Measurements from ENCODE around the gene HEATR1.

DNA sequence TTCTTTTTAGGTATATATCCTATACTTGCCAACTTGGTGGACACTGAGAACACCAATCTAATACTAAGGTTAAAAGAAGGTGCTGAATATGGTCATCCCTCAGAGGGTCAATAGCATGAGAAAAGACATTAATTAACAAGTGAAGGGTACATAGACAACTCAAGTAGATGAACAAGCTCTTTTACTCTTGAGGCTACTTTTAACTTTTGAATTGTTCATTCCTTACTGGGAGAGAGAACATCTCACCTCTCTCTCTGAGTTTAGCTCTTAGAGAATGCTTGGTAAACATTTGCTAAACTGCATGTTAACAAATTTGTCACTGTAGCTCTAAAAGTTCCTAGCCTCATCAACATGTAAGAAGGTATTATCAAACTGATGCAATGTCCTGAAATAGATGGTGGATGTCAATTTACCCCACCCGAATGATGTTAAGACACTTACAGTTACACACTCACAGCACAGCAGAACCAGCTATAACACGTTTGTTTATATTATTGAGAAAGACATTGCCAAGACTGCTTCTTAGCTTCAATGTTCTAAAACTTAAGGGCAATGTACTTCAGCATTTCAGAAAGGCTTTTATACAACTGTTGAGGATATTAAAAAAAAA lies 35.9 kb downstream of the HEATR1 start:
- TF ChIP-seq, protein P1, sequence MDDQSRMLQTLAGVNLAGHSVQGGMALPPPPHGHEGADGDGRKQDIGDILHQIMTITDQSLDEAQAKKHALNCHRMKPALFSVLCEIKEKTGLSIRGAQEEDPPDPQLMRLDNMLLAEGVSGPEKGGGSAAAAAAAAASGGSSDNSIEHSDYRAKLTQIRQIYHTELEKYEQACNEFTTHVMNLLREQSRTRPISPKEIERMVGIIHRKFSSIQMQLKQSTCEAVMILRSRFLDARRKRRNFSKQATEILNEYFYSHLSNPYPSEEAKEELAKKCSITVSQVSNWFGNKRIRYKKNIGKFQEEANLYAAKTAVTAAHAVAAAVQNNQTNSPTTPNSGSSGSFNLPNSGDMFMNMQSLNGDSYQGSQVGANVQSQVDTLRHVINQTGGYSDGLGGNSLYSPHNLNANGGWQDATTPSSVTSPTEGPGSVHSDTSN (IDR thresholded peaks at IDR 0.05), result no peak
- TF ChIP-seq POLR2AphosphoS5 (IDR thresholded peaks at IDR 0.05; ENCODE audit: low read depth, low read length), result no peak
- no peak for TF ChIP-seq EP300 (IDR thresholded peaks at IDR 0.05; ENCODE audit: borderline replicate concordance in 1 of 2, low read depth in 1 of 2, low read length in 1 of 2)
- TF ChIP-seq, protein P2, sequence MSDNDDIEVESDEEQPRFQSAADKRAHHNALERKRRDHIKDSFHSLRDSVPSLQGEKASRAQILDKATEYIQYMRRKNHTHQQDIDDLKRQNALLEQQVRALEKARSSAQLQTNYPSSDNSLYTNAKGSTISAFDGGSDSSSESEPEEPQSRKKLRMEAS (IDR thresholded peaks at IDR 0.05; ENCODE audit: low read depth), result no peak
- TF ChIP-seq, protein P3, sequence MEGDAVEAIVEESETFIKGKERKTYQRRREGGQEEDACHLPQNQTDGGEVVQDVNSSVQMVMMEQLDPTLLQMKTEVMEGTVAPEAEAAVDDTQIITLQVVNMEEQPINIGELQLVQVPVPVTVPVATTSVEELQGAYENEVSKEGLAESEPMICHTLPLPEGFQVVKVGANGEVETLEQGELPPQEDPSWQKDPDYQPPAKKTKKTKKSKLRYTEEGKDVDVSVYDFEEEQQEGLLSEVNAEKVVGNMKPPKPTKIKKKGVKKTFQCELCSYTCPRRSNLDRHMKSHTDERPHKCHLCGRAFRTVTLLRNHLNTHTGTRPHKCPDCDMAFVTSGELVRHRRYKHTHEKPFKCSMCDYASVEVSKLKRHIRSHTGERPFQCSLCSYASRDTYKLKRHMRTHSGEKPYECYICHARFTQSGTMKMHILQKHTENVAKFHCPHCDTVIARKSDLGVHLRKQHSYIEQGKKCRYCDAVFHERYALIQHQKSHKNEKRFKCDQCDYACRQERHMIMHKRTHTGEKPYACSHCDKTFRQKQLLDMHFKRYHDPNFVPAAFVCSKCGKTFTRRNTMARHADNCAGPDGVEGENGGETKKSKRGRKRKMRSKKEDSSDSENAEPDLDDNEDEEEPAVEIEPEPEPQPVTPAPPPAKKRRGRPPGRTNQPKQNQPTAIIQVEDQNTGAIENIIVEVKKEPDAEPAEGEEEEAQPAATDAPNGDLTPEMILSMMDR (IDR thresholded peaks at IDR 0.05), result no peak
- TF ChIP-seq SMC3 (IDR thresholded peaks at IDR 0.05; ENCODE audit: low read depth, low read length), result no peak
- TF ChIP-seq, protein P4, sequence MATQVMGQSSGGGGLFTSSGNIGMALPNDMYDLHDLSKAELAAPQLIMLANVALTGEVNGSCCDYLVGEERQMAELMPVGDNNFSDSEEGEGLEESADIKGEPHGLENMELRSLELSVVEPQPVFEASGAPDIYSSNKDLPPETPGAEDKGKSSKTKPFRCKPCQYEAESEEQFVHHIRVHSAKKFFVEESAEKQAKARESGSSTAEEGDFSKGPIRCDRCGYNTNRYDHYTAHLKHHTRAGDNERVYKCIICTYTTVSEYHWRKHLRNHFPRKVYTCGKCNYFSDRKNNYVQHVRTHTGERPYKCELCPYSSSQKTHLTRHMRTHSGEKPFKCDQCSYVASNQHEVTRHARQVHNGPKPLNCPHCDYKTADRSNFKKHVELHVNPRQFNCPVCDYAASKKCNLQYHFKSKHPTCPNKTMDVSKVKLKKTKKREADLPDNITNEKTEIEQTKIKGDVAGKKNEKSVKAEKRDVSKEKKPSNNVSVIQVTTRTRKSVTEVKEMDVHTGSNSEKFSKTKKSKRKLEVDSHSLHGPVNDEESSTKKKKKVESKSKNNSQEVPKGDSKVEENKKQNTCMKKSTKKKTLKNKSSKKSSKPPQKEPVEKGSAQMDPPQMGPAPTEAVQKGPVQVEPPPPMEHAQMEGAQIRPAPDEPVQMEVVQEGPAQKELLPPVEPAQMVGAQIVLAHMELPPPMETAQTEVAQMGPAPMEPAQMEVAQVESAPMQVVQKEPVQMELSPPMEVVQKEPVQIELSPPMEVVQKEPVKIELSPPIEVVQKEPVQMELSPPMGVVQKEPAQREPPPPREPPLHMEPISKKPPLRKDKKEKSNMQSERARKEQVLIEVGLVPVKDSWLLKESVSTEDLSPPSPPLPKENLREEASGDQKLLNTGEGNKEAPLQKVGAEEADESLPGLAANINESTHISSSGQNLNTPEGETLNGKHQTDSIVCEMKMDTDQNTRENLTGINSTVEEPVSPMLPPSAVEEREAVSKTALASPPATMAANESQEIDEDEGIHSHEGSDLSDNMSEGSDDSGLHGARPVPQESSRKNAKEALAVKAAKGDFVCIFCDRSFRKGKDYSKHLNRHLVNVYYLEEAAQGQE (IDR thresholded peaks at IDR 0.05; ENCODE audit: low read depth, low read length), result no peak
- TF ChIP-seq, protein P5, sequence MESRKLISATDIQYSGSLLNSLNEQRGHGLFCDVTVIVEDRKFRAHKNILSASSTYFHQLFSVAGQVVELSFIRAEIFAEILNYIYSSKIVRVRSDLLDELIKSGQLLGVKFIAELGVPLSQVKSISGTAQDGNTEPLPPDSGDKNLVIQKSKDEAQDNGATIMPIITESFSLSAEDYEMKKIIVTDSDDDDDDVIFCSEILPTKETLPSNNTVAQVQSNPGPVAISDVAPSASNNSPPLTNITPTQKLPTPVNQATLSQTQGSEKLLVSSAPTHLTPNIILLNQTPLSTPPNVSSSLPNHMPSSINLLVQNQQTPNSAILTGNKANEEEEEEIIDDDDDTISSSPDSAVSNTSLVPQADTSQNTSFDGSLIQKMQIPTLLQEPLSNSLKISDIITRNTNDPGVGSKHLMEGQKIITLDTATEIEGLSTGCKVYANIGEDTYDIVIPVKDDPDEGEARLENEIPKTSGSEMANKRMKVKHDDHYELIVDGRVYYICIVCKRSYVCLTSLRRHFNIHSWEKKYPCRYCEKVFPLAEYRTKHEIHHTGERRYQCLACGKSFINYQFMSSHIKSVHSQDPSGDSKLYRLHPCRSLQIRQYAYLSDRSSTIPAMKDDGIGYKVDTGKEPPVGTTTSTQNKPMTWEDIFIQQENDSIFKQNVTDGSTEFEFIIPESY (IDR thresholded peaks at IDR 0.05; ENCODE audit: borderline replicate concordance, low read depth), result no peak
- TF ChIP-seq CHD2 (IDR thresholded peaks at IDR 0.05; ENCODE audit: low read length, partially characterized antibody), result no peak
- no peak for TF ChIP-seq GATA2 (CRISPR knock-in tag; IDR thresholded peaks at IDR 0.05)
- no peak for TF ChIP-seq EZH2phosphoT487 (IDR thresholded peaks at IDR 0.05; ENCODE audit: borderline replicate concordance, low read depth)
- TF ChIP-seq TAF1 (IDR thresholded peaks at IDR 0.05; ENCODE audit: borderline replicate concordance, low read depth, low read length), result no peak
- TF ChIP-seq FOXJ3 (CRISPR knock-in tag; IDR thresholded peaks at IDR 0.05), result no peak
